Measurements from ENCODE around the gene RGS7.

The RGS7 gene

DNA sequence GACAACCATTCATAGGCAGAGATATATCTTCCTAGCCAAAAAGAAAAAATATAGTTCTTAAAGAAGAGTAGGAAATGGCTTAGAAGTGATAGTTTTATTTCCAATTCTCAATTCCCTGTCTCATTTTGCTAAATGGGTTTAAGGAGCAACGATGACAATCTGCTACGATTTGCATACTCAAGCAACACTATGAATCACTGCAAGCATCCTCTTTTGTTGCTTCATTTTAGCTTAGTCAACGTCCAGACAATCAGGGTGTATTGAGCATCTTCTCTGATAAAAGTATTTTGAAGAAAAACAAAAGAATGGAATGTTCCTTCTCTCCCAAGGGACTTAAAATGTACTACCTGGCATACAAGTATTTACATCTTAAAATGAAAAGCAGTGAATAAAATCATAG is 80.6 kb downstream of the RGS7 start:
- in situ Hi-C loops (cut with HindIII; ENCODE audit: low sequenced_read_pairs): no loop called here
- TF ChIP-seq, protein P1, sequence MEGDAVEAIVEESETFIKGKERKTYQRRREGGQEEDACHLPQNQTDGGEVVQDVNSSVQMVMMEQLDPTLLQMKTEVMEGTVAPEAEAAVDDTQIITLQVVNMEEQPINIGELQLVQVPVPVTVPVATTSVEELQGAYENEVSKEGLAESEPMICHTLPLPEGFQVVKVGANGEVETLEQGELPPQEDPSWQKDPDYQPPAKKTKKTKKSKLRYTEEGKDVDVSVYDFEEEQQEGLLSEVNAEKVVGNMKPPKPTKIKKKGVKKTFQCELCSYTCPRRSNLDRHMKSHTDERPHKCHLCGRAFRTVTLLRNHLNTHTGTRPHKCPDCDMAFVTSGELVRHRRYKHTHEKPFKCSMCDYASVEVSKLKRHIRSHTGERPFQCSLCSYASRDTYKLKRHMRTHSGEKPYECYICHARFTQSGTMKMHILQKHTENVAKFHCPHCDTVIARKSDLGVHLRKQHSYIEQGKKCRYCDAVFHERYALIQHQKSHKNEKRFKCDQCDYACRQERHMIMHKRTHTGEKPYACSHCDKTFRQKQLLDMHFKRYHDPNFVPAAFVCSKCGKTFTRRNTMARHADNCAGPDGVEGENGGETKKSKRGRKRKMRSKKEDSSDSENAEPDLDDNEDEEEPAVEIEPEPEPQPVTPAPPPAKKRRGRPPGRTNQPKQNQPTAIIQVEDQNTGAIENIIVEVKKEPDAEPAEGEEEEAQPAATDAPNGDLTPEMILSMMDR (IDR thresholded peaks at IDR 0.05; ENCODE audit: low read depth, low read length, missing control alignments): no peak
- H3K4me3 ChIP-seq (ENCODE audit: low read depth, low read length): no peak overlapping the region
- DNase-seq (ENCODE audit: low read depth): no peak

DNA sequence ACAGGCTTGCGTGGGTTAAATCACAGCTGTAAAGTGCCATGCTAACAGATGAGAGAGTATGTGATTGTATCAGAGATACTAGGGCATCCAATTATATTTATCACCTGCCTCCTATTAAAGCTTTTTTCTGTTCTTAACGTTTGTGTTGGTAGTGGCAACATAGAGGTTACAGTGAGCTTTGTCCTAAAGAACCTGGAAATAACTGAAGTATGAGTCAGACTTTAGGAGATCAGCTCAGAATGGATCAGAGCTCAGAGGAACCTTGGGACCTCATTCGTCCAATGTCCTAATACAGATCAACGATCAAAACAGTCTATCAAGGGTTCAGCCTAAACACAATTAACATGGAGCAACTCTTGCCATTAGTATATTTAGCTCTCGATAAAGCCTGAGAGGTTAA is 81.0 kb downstream of the RGS7 start:
- in situ Hi-C loops (cut with HindIII; ENCODE audit: low sequenced_read_pairs): no loop called here
- no peak for DNase-seq (ENCODE audit: low read depth)
- TF ChIP-seq, protein P1 (IDR thresholded peaks at IDR 0.05; ENCODE audit: low read depth, low read length, missing control alignments): no peak
- H3K4me3 ChIP-seq (ENCODE audit: low read depth, low read length): no peak overlapping the region

DNA sequence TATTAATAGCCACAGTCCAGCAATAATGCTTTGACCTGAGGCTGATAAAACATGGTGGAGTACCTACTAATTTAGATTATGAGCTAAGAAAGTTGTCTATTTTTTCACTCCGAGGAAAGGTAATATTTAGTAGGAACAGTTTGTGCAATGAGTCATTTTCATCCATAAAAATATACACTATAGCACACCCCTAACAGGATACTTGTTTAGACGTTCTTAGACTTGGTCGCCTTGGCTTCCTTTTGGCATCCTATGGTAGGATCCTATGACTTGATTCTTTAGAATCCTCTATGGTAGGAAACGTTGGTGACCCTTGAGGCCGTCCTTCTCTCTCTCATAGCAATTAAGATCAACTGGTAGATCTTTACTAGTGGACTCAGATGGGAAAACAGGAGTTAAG is 81.8 kb downstream of the RGS7 start:
- H3K4me3 ChIP-seq (ENCODE audit: low read depth, low read length): no peak overlapping the region
- TF ChIP-seq, protein P1 (IDR thresholded peaks at IDR 0.05; ENCODE audit: low read depth, low read length, missing control alignments): no peak
- DNase-seq (ENCODE audit: low read depth): no peak
- in situ Hi-C loops (cut with HindIII; ENCODE audit: low sequenced_read_pairs): no loop called here

DNA sequence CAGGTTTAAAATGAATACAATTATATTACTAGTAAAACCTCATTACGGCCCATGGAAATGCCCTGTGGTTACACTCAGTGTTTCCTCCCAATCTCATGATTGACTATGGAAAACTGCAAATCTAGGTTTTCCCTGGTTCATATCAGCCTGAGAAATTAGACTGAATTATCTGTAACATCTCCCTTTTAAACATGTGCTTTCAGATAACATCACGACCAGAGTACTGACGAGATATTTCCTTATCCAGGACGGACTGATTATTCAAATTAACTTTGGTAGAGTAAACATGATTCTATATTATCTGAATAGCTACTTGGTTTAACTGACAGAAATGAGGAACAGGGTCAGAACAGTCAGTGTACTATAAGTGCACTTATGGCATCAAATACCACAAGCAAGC is 82.3 kb downstream of the RGS7 start:
- in situ Hi-C loops (cut with HindIII; ENCODE audit: low sequenced_read_pairs): no loop called here
- TF ChIP-seq, protein P1 (IDR thresholded peaks at IDR 0.05; ENCODE audit: low read depth, low read length, missing control alignments): no peak
- no peak for DNase-seq (ENCODE audit: low read depth)
- H3K4me3 ChIP-seq (ENCODE audit: low read depth, low read length): no peak overlapping the region

DNA sequence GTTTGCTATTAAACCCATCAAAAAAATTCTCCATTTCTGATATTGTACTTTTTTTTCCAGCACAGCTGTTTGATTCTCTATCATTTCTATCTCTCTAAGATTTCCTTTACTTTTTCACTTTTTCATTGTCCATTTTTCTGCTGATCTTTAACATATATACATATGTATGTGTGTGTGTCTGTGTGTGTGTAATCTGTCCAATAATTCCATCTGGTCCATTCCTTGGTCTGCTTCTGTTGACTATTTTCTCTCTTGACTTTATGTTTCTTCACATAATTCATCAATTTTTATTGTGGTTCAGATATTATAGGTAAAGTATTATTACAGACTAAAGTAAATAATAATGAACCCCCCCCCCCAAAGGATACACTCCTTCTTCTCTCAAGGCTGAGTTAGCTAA is 84.2 kb downstream of the RGS7 start:
- in situ Hi-C loops (cut with HindIII; ENCODE audit: low sequenced_read_pairs): no loop called here
- DNase-seq (ENCODE audit: low read depth): no peak
- TF ChIP-seq, protein P1 (IDR thresholded peaks at IDR 0.05; ENCODE audit: low read depth, low read length, missing control alignments): no peak
- H3K4me3 ChIP-seq (ENCODE audit: low read depth, low read length): no peak overlapping the region

DNA sequence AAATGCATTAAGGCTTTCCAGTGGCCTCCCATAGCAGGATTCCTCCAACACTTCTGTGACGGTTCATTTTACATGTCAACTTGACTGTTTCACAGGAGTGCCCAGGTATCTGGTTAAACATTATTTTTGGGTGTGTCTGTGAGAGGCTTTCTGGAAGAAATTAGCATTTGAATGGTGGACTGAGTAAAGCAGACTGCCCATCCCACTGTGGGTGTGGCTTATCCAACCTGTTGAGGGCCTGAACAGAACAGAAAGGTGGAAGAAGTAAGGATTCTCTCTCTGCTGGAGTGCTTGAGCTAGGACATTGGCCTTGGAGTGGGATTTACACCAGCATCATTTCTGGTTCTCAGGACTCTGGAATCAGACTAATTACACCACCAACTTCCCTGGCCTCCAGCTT is 85.6 kb downstream of the RGS7 start:
- TF ChIP-seq, protein P1 (IDR thresholded peaks at IDR 0.05; ENCODE audit: low read depth, low read length, missing control alignments): no peak
- in situ Hi-C loops (cut with HindIII; ENCODE audit: low sequenced_read_pairs): no loop called here
- H3K4me3 ChIP-seq (ENCODE audit: low read depth, low read length): no peak overlapping the region
- no peak for DNase-seq (ENCODE audit: low read depth)

DNA sequence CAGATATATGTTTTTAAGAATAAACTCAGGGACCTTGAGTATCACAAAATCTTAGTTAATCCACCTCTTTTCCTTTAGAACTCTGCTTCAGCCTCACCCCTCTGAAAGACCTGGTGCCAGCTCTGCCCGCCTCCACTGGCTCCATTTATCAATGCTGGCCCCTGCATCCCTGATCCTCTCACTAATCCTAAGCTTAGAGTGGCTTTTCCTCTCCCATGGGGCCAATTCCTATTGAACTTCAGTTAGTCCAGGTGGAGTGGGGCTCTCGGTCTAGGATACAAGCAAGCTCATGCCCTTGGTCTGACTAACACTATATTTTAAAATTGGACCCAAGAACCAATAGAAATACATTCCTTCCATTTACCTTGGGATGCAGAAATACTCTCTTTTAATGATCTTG is 87.0 kb downstream of the RGS7 start:
- TF ChIP-seq, protein P1 (IDR thresholded peaks at IDR 0.05; ENCODE audit: low read depth, low read length, missing control alignments): no peak
- no peak for DNase-seq (ENCODE audit: low read depth)
- in situ Hi-C loops (cut with HindIII; ENCODE audit: low sequenced_read_pairs): no loop called here
- no peak overlapping the region for H3K4me3 ChIP-seq (ENCODE audit: low read depth, low read length)

All from astrocyte of the cerebellum (primary cell).